ENCODE results near the gene ASF1B.

- TF ChIP-seq FOXM1 (IDR thresholded peaks at IDR 0.05; ENCODE audit: borderline replicate concordance, low read depth) (no peak), NFIC (IDR thresholded peaks at IDR 0.05) (no peak; the same call in 1 of the 2 replicates), USF1 (IDR thresholded peaks at IDR 0.05) (no peak), MAX (IDR thresholded peaks at IDR 0.05) (peak; percentile 28; the same call in 1 of the 2 replicates), RAD21 (IDR thresholded peaks at IDR 0.05; ENCODE audit: low read depth) (no peak), TCF12 (IDR thresholded peaks at IDR 0.05; ENCODE audit: low read depth) (no peak), EP300 (IDR thresholded peaks at IDR 0.05; ENCODE audit: borderline replicate concordance) (no peak), REST (IDR thresholded peaks at IDR 0.05; ENCODE audit: low read depth) (no peak), TAF1 (IDR thresholded peaks at IDR 0.05; ENCODE audit: low read depth) (no peak; the same call in 1 of the 2 replicates)
Observed at GRCh38 chr19:14091081-14091812, 45.1 kb downstream of the ASF1B start.
